Measurements from ENCODE around the gene SLC30A10. TPM values are rescaled to one million over a fixed set of nuclear protein-coding genes. Genes with fewer than 3 reads are reported as not detected.
"Not testable (repeated sequence)": the region's sequence is repeated elsewhere in the genome, so short reads cannot be mapped to it uniquely, and the experiment has no call there.

Gene SLC30A10
- total and polyA plus RNA-seq, 8 donors = 0.13 to 0.50 (median 0.18) TPM; not detected in 3

DNA sequence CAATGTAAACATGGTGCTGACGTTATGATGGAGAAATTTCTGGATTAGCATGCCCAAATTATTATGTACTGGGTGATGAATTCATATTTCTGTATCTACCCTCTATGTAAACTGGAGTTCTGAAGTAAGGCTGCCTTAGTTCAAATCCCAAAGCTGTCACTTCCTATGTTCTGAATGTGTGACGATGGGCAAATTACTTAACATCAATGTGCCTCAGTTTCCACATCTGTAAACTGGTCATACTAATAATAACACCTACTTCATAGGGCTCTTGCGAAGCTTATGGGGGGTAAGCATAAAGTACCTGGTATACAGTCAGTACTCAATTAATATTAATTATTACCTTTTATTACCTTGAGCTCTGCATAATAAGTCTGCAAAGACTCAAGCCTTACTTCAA lies 45.6 kb downstream of the SLC30A10 start:
- Histone ChIP-seq H3K27me3 (no peaks in the 10 kb centered on the region), H3K4me3 (no peak overlapping the region), H3K36me3 (no peaks in the 10 kb centered on the region), H3K27ac (no peak overlapping the region), H3K4me1 (no peaks in the 10 kb centered on the region), H3K9me3 (no peaks in the 10 kb centered on the region)
- ATAC-seq (no peak), DNase-seq (no peak)
- intact Hi-C loops (cut with DNase I) = no loop called here
- no peak for TF ChIP-seq CTCF (IDR thresholded peaks at IDR 0.05)

- intact Hi-C loops (cut with DNase I) = no loop called here
- Histone ChIP-seq H3K4me1 (no peaks in the 10 kb centered on the region), H3K4me3 (no peak overlapping the region), H3K36me3 (no peaks in the 10 kb centered on the region), H3K27ac (no peak overlapping the region), H3K9me3 (no peaks in the 10 kb centered on the region), H3K27me3 (no peaks in the 10 kb centered on the region)
- DNase-seq (no peak), ATAC-seq (no peak)
- TF ChIP-seq CTCF (IDR thresholded peaks at IDR 0.05) = no peak
Observed at GRCh38 chr1:219882096-219882495, 46.3 kb downstream of the SLC30A10 start.

GRCh38 chr1:219880765-219881457 lies 47.4 kb downstream of the SLC30A10 start:
- Histone ChIP-seq H3K4me3 (no peak overlapping the region), H3K9me3 (no peaks in the 10 kb centered on the region), H3K27me3 (peaks cover 0 to 5% of the 10 kb centered on the region in 2 donors), H3K36me3 (no peaks in the 10 kb centered on the region), H3K27ac (no peak overlapping the region), H3K4me1 (no peaks in the 10 kb centered on the region)
- ATAC-seq = no peak
- DNase-seq = no peak
- TF ChIP-seq CTCF (IDR thresholded peaks at IDR 0.05) = no peak
- intact Hi-C loops (cut with DNase I) = no loop called here

- Histone ChIP-seq H3K27ac (no peak overlapping the region), H3K36me3 (no peaks in the 10 kb centered on the region), H3K4me3 (no peak overlapping the region), H3K9me3 (no peaks in the 10 kb centered on the region), H3K4me1 (no peaks in the 10 kb centered on the region), H3K27me3 (peaks cover 0 to 10% of the 10 kb centered on the region in 2 donors)
- ATAC-seq = no peak
- TF ChIP-seq CTCF (IDR thresholded peaks at IDR 0.05) = no peak
- DNase-seq = no peak
- intact Hi-C loops (cut with DNase I) = no loop called here
Observed at GRCh38 chr1:219876798-219877209, 51.6 kb downstream of the SLC30A10 start.

GRCh38 chr1:219875860-219876259 lies 52.5 kb downstream of the SLC30A10 start:
- ATAC-seq = no peak
- H3K9me3 ChIP-seq = no peaks in the 10 kb centered on the region
- H3K27me3 ChIP-seq = peaks cover 0 to 10% of the 10 kb centered on the region in 2 donors
- TF ChIP-seq CTCF (IDR thresholded peaks at IDR 0.05) = no peak
- no peaks in the 10 kb centered on the region for H3K36me3 ChIP-seq
- DNase-seq = no peak
- intact Hi-C loops (cut with DNase I) = no loop called here
- no peak overlapping the region for H3K4me3 ChIP-seq
- H3K4me1 ChIP-seq = no peaks in the 10 kb centered on the region
- H3K27ac ChIP-seq = no peak overlapping the region

DNA sequence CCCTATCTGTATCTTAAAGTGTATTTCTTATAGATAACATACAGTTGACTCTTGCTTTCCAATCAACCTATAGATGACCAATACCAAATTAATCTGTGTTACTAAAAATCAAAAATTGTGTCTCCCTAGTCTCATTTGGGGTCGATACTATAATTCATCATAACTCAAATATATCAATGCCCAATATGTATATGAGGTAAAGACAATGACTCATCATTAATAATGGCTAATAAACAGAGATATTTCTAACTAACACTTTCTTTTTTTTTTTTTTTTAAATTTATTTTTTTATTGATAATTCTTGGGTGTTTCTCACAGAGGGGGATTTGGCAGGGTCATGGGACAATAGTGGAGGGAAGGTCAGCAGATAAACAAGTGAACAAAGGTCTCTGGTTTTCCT lies 55.8 kb downstream of the SLC30A10 start:
- DNase-seq; intact Hi-C loops (cut with DNase I); ATAC-seq; H3K4me1 ChIP-seq; H3K36me3 ChIP-seq; H3K4me3 ChIP-seq; H3K9me3 ChIP-seq; H3K27me3 ChIP-seq; H3K27ac ChIP-seq: not testable (repeated sequence)

Data from left lung (tissue), 10 donors.